HEK293 (cell line): ENCODE measurements around the gene FNDC3A.

Experiments
- CTCF ChIA-PET: fragments of 350-600 bp; formaldehyde crosslinking; extraction: SDS; loops from one replicate; lab custom pipeline; 2021; ENCODE audit warnings: antibody characterized with exemption; lab: Yijun Ruan, JAX
- POLR2A ChIA-PET: fragments of 300-600 bp; formaldehyde crosslinking; extraction: SDS; loops from one replicate; lab custom pipeline; 2020; ENCODE audit warnings: antibody characterized with exemption, inconsistent platforms; lab: Yijun Ruan, JAX
- H3K27ac ChIP-seq: fragments of 200-500 bp; sonication (Bioruptor generic); 2 replicates; pipeline ENCODE4 v1.5.1; 2014; ENCODE audit warnings: low read depth, low read length, control low read depth, inconsistent platforms; ENCODE audit errors: extremely low read depth
- H3K36me3 ChIP-seq, 2 experiments: fragments of 200-500 bp in 1 of 2; sonication (Bioruptor generic) in 1 of 2; 1 replicate in 1 of 2; 2 replicates in 1 of 2; pipeline ENCODE4 v1.5.1; 2014 to 2017; ENCODE audit warnings: inconsistent platforms in 2 of 2, low read length in 2 of 2; ENCODE audit not compliant: control insufficient read depth in 2 of 2, insufficient read depth in 1 of 2
- H3K4me1 ChIP-seq: fragments of 200-500 bp; sonication (Bioruptor generic); 2 replicates; pipeline ENCODE4 v1.5.1; 2014; ENCODE audit warnings: mild to moderate bottlenecking, low read length, inconsistent platforms; ENCODE audit not compliant: control insufficient read depth, insufficient read depth
- H3K4me3 ChIP-seq: 2 replicates; pipeline ENCODE4 v1.5.1; 2011; ENCODE audit warnings: low read depth, mild to moderate bottlenecking, control low read depth, low read length, moderate library complexity
- H3K9me3 ChIP-seq: fragments of 200-500 bp; sonication (Bioruptor generic); 2 replicates; pipeline ENCODE4 v1.5.1; 2014; ENCODE audit warnings: low read depth, low read length, inconsistent platforms; ENCODE audit not compliant: control insufficient read depth, insufficient read depth
- AEBP2 ChIP-seq: fragments of 450-650 bp; formaldehyde crosslinking; IDR thresholded peaks from 2 replicates; pipeline ENCODE4 v1.5.1; 2016; ENCODE audit warnings: missing biosample characterization, missing genetic modification characterization, borderline replicate concordance
- BCL11A ChIP-seq: fragments of 450-650 bp; formaldehyde crosslinking; IDR thresholded peaks from 2 replicates; pipeline ENCODE4 v1.5.1; 2016; ENCODE audit warnings: low read depth, missing biosample characterization, missing genetic modification characterization
- GLI2 ChIP-seq: fragments of 450-650 bp; formaldehyde crosslinking; IDR thresholded peaks from 2 replicates; pipeline ENCODE4; 2017; ENCODE audit warnings: missing biosample characterization, missing genetic modification characterization, low read depth, borderline replicate concordance
- GLIS2 ChIP-seq: fragments of 450-650 bp; formaldehyde crosslinking; IDR thresholded peaks from 2 replicates; pipeline ENCODE4 v1.5.1; 2016; ENCODE audit warnings: missing biosample characterization, missing genetic modification characterization
- HOXC10 ChIP-seq: sonication (generic); formaldehyde crosslinking; IDR thresholded peaks from 2 replicates; pipeline ENCODE4 v1.8.1; 2023; ENCODE audit warnings: mild to moderate bottlenecking, missing genetic modification reagents
- HOXD13 ChIP-seq: sonication (generic); formaldehyde crosslinking; IDR thresholded peaks from 2 replicates; pipeline ENCODE4 v1.8.0; 2022; ENCODE audit warnings: missing genetic modification reagents, borderline replicate concordance
- IKZF3 ChIP-seq: fragments of 450-650 bp; IDR thresholded peaks from 2 replicates; pipeline ENCODE4 v1.5.0; 2018; ENCODE audit warnings: missing biosample characterization, mild to moderate bottlenecking, missing genetic modification characterization, moderate library complexity
- INSM2 ChIP-seq: fragments of 450-650 bp; formaldehyde crosslinking; IDR thresholded peaks from 2 replicates; pipeline ENCODE4 v1.5.1; 2016; ENCODE audit warnings: missing biosample characterization, missing genetic modification characterization
- KLF10 ChIP-seq: fragments of 450-650 bp; IDR thresholded peaks from 2 replicates; pipeline ENCODE4 v1.5.1; 2018; ENCODE audit warnings: missing biosample characterization, mild to moderate bottlenecking, missing genetic modification characterization
- OSR2 ChIP-seq: fragments of 450-650 bp; formaldehyde crosslinking; IDR thresholded peaks from 2 replicates; pipeline ENCODE4 v1.5.1; 2016; ENCODE audit warnings: missing biosample characterization, missing genetic modification characterization
- SP3 ChIP-seq: fragments of 450-650 bp; formaldehyde crosslinking; IDR thresholded peaks from 2 replicates; pipeline ENCODE4 v1.5.1; 2016; ENCODE audit warnings: missing biosample characterization, missing genetic modification characterization
- ZBTB1 ChIP-seq: fragments of 450-650 bp; formaldehyde crosslinking; IDR thresholded peaks from 2 replicates; pipeline ENCODE4 v1.5.1; 2016; ENCODE audit warnings: missing biosample characterization, missing genetic modification characterization
- ZBTB44 ChIP-seq: fragments of 450-650 bp; IDR thresholded peaks from 2 replicates; pipeline ENCODE4 v1.5.1; 2018; ENCODE audit warnings: missing biosample characterization, mild to moderate bottlenecking, missing genetic modification characterization
- ZBTB6 ChIP-seq: fragments of 450-650 bp; formaldehyde crosslinking; IDR thresholded peaks from 2 replicates; pipeline ENCODE4 v1.5.1; 2017; ENCODE audit warnings: missing biosample characterization, missing genetic modification characterization
- ZNF16 ChIP-seq: fragments of 450-650 bp; formaldehyde crosslinking; IDR thresholded peaks from 2 replicates; pipeline ENCODE4 v1.5.1; 2016; ENCODE audit warnings: low read depth, missing biosample characterization, missing genetic modification characterization
- ZNF211 ChIP-seq: fragments of 450-650 bp; formaldehyde crosslinking; IDR thresholded peaks from 2 replicates; pipeline ENCODE4 v1.5.1; 2016; ENCODE audit warnings: low read depth, missing biosample characterization, missing genetic modification characterization
- ZNF223 ChIP-seq: fragments of 450-650 bp; formaldehyde crosslinking; IDR thresholded peaks from 2 replicates; pipeline ENCODE4 v1.5.1; 2016; ENCODE audit warnings: missing biosample characterization, missing genetic modification characterization
- ZNF24 ChIP-seq: fragments of 450-650 bp; formaldehyde crosslinking; IDR thresholded peaks from 2 replicates; pipeline ENCODE4 v1.5.1; 2016; ENCODE audit warnings: missing biosample characterization, missing genetic modification characterization
- ZNF449 ChIP-seq: fragments of 450-650 bp; formaldehyde crosslinking; IDR thresholded peaks from 2 replicates; pipeline ENCODE4 v1.5.1; 2017; ENCODE audit warnings: missing biosample characterization, mild to moderate bottlenecking, missing genetic modification characterization, moderate library complexity
- ZNF514 ChIP-seq: fragments of 450-650 bp; formaldehyde crosslinking; IDR thresholded peaks from 2 replicates; pipeline ENCODE4 v1.5.1; 2016; ENCODE audit warnings: missing biosample characterization, missing genetic modification characterization
- ZNF544 ChIP-seq: fragments of 450-650 bp; formaldehyde crosslinking; IDR thresholded peaks from 2 replicates; pipeline ENCODE4 v1.5.0; 2017; ENCODE audit warnings: missing biosample characterization, missing genetic modification characterization
- ZNF629 ChIP-seq: fragments of 450-650 bp; formaldehyde crosslinking; IDR thresholded peaks from 2 replicates; pipeline ENCODE4 v1.5.1; 2017; ENCODE audit warnings: missing biosample characterization, missing genetic modification characterization
- ZNF76 ChIP-seq: fragments of 450-650 bp; formaldehyde crosslinking; IDR thresholded peaks from 2 replicates; pipeline ENCODE4; 2016; ENCODE audit warnings: low read depth, missing biosample characterization, missing genetic modification characterization, borderline replicate concordance
- ZNF830 ChIP-seq: fragments of 450-650 bp; IDR thresholded peaks from 2 replicates; pipeline ENCODE4 v1.5.0; 2018; ENCODE audit warnings: missing biosample characterization, missing genetic modification characterization, low read depth, mild to moderate bottlenecking, moderate library complexity
- ZSCAN23 ChIP-seq: fragments of 450-650 bp; formaldehyde crosslinking; IDR thresholded peaks from 2 replicates; pipeline ENCODE4 v1.5.1; 2016; ENCODE audit warnings: missing biosample characterization, missing genetic modification characterization
- TF ChIP-seq, protein P1 (sequence below): sonication (generic); formaldehyde crosslinking; IDR thresholded peaks from 2 replicates; pipeline ENCODE4 v1.8.1; 2022; ENCODE audit warnings: mild to moderate bottlenecking, moderate library complexity, missing genetic modification reagents
- TF ChIP-seq, protein P2 (sequence below): fragments of 450-650 bp; formaldehyde crosslinking; IDR thresholded peaks from 2 replicates; pipeline ENCODE4 v1.5.1; 2016; ENCODE audit warnings: missing biosample characterization, missing genetic modification characterization
- TF ChIP-seq, protein P3 (sequence below): fragments of 450-650 bp; formaldehyde crosslinking; IDR thresholded peaks from 2 replicates; pipeline ENCODE4 v1.5.1; 2016; ENCODE audit warnings: missing biosample characterization, missing genetic modification characterization

Gene FNDC3A

GRCh38 chr13:49098198-49098597 lies 122.5 kb downstream of the FNDC3A start:
- no peak overlapping the region for H3K4me3 ChIP-seq
- ChIA-PET CTCF (no interaction called here), POLR2A (no interaction called here)
- no peak overlapping the region for H3K27ac ChIP-seq
- no peaks in the 10 kb centered on the region for H3K36me3 ChIP-seq
- peaks cover 7% of the 10 kb centered on the region; the same call in 1 of the 2 replicates for H3K4me1 ChIP-seq
- H3K9me3 ChIP-seq, result no peaks in the 10 kb centered on the region
- TF ChIP-seq OSR2 (tag by site-specific recombination) (peak; percentile 58), ZNF16 (tag by site-specific recombination) (no peak), INSM2 (tag by site-specific recombination) (peak; percentile 97), HOXC10 (CRISPR knock-in tag) (no peak), ZNF211 (tag by site-specific recombination) (no peak), KLF10 (tag by site-specific recombination) (peak; percentile 53), ZNF223 (tag by site-specific recombination) (no peak), ZNF24 (tag by site-specific recombination) (peak; percentile 93), ZNF76 (peak; percentile 44; the same call in 1 of the 2 replicates), HOXD13 (no peak), BCL11A (peak; percentile 88), ZNF830 (tag by site-specific recombination) (no peak), ZSCAN23 (0 out of 2 replicates have a peak, but pooled peaks have one; percentile 53), ZNF544 (tag by site-specific recombination) (no peak), ZNF629 (peak; percentile 99), ZBTB44 (0 out of 2 replicates have a peak, but pooled peaks have one; percentile 6), ZNF514 (tag by site-specific recombination) (no peak), GLIS2 (tag by site-specific recombination) (no peak), ZBTB1 (tag by site-specific recombination) (0 out of 2 replicates have a peak, but pooled peaks have one; percentile 25), IKZF3 (peak; percentile 44; the same call in 1 of the 2 replicates), GLI2 (tag by site-specific recombination) (peak; percentile 63; the same call in 1 of the 2 replicates), AEBP2 (tag by site-specific recombination) (no peak), ZBTB6 (tag by site-specific recombination) (no peak), SP3 (peak; percentile 42; the same call in 1 of the 2 replicates), ZNF449 (tag by site-specific recombination) (no peak)
- TF ChIP-seq, protein P1, sequence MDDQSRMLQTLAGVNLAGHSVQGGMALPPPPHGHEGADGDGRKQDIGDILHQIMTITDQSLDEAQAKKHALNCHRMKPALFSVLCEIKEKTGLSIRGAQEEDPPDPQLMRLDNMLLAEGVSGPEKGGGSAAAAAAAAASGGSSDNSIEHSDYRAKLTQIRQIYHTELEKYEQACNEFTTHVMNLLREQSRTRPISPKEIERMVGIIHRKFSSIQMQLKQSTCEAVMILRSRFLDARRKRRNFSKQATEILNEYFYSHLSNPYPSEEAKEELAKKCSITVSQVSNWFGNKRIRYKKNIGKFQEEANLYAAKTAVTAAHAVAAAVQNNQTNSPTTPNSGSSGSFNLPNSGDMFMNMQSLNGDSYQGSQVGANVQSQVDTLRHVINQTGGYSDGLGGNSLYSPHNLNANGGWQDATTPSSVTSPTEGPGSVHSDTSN (CRISPR knock-in tag), result no peak
- TF ChIP-seq, protein P2, sequence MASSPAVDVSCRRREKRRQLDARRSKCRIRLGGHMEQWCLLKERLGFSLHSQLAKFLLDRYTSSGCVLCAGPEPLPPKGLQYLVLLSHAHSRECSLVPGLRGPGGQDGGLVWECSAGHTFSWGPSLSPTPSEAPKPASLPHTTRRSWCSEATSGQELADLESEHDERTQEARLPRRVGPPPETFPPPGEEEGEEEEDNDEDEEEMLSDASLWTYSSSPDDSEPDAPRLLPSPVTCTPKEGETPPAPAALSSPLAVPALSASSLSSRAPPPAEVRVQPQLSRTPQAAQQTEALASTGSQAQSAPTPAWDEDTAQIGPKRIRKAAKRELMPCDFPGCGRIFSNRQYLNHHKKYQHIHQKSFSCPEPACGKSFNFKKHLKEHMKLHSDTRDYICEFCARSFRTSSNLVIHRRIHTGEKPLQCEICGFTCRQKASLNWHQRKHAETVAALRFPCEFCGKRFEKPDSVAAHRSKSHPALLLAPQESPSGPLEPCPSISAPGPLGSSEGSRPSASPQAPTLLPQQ (tag by site-specific recombination), result no peak
- TF ChIP-seq, protein P3, sequence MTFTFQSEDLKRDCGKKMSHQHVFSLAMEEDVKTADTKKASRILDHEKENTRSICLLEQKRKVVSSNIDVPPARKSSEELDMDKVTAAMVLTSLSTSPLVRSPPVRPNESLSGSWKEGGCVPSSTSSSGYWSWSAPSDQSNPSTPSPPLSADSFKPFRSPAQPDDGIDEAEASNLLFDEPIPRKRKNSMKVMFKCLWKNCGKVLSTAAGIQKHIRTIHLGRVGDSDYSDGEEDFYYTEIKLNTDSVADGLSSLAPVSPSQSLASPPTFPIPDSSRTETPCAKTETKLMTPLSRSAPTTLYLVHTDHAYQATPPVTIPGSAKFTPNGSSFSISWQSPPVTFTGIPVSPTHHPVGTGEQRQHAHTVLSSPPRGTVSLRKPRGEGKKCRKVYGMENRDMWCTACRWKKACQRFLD, result no peak
